SU-DHL-6 (cell line): ENCODE results near the gene NANOG.
A peak's percentile ranks its signal among the peaks of the same experiment; 100 is the strongest.
"Not testable (repeated sequence)": the region's sequence is repeated elsewhere in the genome, so short reads cannot be mapped to it uniquely, and the experiment has no call there.

Source experiments
- H2AFZ ChIP-seq: fragments of 200-600 bp; sonication (generic); 2 replicates; pipeline ENCODE4 v1.6.1; 2014; ENCODE audit warnings: low read depth, mild to moderate bottlenecking, moderate library complexity, mixed read lengths, antibody characterized with exemption, low read length; ENCODE audit not compliant: severe bottlenecking
- H3F3A ChIP-seq: fragments of 200-600 bp; shearing (Covaris generic); 2 replicates; pipeline ENCODE4 v1.6.0; 2016; ENCODE audit warnings: antibody characterized with exemption, mild to moderate bottlenecking; ENCODE audit not compliant: insufficient read depth
- H3K27ac ChIP-seq: fragments of 200-600 bp; sonication (generic); 2 replicates; pipeline ENCODE4 v1.5.1; 2016; ENCODE audit warnings: low read depth, mild to moderate bottlenecking, low read length, moderate library complexity, mixed read lengths
- H3K27me3 ChIP-seq: fragments of 200-600 bp; sonication (generic), shearing (Covaris generic); 2 replicates; pipeline ENCODE4 v1.6.0; 2014; ENCODE audit warnings: mild to moderate bottlenecking, low read length
- H3K36me3 ChIP-seq: fragments of 200-600 bp; sonication (generic); 2 replicates; pipeline ENCODE4 v1.6.1; 2014; ENCODE audit warnings: mild to moderate bottlenecking, low read length, mixed read lengths
- H3K4me2 ChIP-seq: fragments of 300-600, 200-600 bp; shearing (Covaris generic), sonication (generic); 2 replicates; pipeline ENCODE4 v1.6.0; 2014; ENCODE audit warnings: low read length, low read depth, mild to moderate bottlenecking; ENCODE audit not compliant: poor library complexity, severe bottlenecking
- H3K4me3 ChIP-seq: fragments of 200-600 bp; sonication (generic); 2 replicates; pipeline ENCODE4 v1.5.1; 2014; ENCODE audit warnings: antibody characterized with exemption, low read length, mild to moderate bottlenecking, mixed read lengths; ENCODE audit not compliant: insufficient read depth, poor library complexity, severe bottlenecking
- H3K79me2 ChIP-seq: fragments of 200-600 bp; sonication (generic); 2 replicates; pipeline ENCODE4 v1.6.1; 2014; ENCODE audit warnings: mild to moderate bottlenecking, low read length, moderate library complexity; ENCODE audit not compliant: insufficient read depth
- H3K9ac ChIP-seq: fragments of 200-600 bp; sonication (generic); 2 replicates; pipeline ENCODE4 v1.7.0; 2014; ENCODE audit warnings: mild to moderate bottlenecking, low read length
- H3K9me2 ChIP-seq: fragments of 200-600 bp; sonication (generic); replicated peaks from 2 replicates; pipeline ENCODE4 v1.6.1; 2014; ENCODE audit warnings: low read length; ENCODE audit not compliant: insufficient read depth
- H3K9me3 ChIP-seq: fragments of 200-600 bp; sonication (generic); 2 replicates; pipeline ENCODE4 v1.6.1; 2014; ENCODE audit warnings: low read length, mixed read lengths; ENCODE audit not compliant: insufficient read depth
- H4K20me1 ChIP-seq: fragments of 200-600 bp; sonication (generic); 2 replicates; pipeline ENCODE4 v1.6.1; 2014; ENCODE audit warnings: low read depth, mild to moderate bottlenecking, antibody characterized with exemption, low read length, moderate library complexity, mixed read lengths
- CTCF ChIP-seq: fragments of 200-600 bp; sonication (generic); IDR thresholded peaks from one replicate; pipeline ENCODE4 v1.5.1; 2017; ENCODE audit warnings: antibody characterized with exemption, mild to moderate bottlenecking, low read length, moderate library complexity; ENCODE audit not compliant: insufficient read depth, poor library complexity, severe bottlenecking
- EZH2phosphoT487 ChIP-seq: fragments of 200-600 bp; sonication (generic), shearing (Covaris generic); conservative IDR thresholded peaks from 2 replicates; pipeline ENCODE4 v1.6.1; 2018; ENCODE audit warnings: mild to moderate bottlenecking, antibody characterized with exemption, low read length, moderate library complexity, mixed read lengths

NANOG gene

GRCh38 chr12:7843583-7843982 is 54.4 kb downstream of the NANOG start:
- H3K4me2 ChIP-seq, result peak overlapping the region; percentile 34
- H3K27ac ChIP-seq, result not testable (repeated sequence)

GRCh38 chr12:7844116-7844515 is 54.9 kb downstream of the NANOG start:
- H3K27me3 ChIP-seq, result no peaks in the 10 kb centered on the region
- no peak overlapping the region for H2AFZ ChIP-seq
- TF ChIP-seq CTCF (no peak), EZH2phosphoT487 (no peak)
- no peaks in the 10 kb centered on the region for H4K20me1 ChIP-seq
- H3K4me2 ChIP-seq, result peak overlapping the region; percentile 34
- no peak overlapping the region for H3K9ac ChIP-seq
- H3K27ac ChIP-seq, result no peak overlapping the region
- no peaks in the 10 kb centered on the region for H3K79me2 ChIP-seq
- H3K9me2 ChIP-seq, result no peaks in the 10 kb centered on the region
- no peaks in the 10 kb centered on the region for H3F3A ChIP-seq
- no peaks in the 10 kb centered on the region for H3K36me3 ChIP-seq
- no peaks in the 10 kb centered on the region for H3K9me3 ChIP-seq
- no peak overlapping the region for H3K4me3 ChIP-seq

More at GRCh38 chr12:7843583-7843982, 54.4 kb downstream of the NANOG start:
- not testable (repeated sequence) for H3K79me2 ChIP-seq, H2AFZ ChIP-seq, H3F3A ChIP-seq, H3K9me3 ChIP-seq, H3K9me2 ChIP-seq, H3K36me3 ChIP-seq, H3K4me3 ChIP-seq, H3K9ac ChIP-seq, H3K27me3 ChIP-seq, H4K20me1 ChIP-seq

- H3K4me2 ChIP-seq, H3K79me2 ChIP-seq, H2AFZ ChIP-seq, H3K9me3 ChIP-seq, H3K36me3 ChIP-seq, H3K27ac ChIP-seq, H3K9me2 ChIP-seq, H3K9ac ChIP-seq, H3F3A ChIP-seq, H3K4me3 ChIP-seq, H4K20me1 ChIP-seq, H3K27me3 ChIP-seq: not testable (repeated sequence)
Observed at GRCh38 chr12:7847226-7848097, 58.3 kb downstream of the NANOG start.

- not testable (repeated sequence) for H3F3A ChIP-seq, H2AFZ ChIP-seq, H3K27me3 ChIP-seq, H3K9me3 ChIP-seq, H3K36me3 ChIP-seq, H3K27ac ChIP-seq, H3K4me2 ChIP-seq, H3K9ac ChIP-seq, H3K79me2 ChIP-seq, H4K20me1 ChIP-seq, H3K9me2 ChIP-seq, H3K4me3 ChIP-seq
Observed at GRCh38 chr12:7848098-7848422, 58.9 kb downstream of the NANOG start.
